ENCODE measurements around the gene COL6A1.

Gene COL6A1, protein sequence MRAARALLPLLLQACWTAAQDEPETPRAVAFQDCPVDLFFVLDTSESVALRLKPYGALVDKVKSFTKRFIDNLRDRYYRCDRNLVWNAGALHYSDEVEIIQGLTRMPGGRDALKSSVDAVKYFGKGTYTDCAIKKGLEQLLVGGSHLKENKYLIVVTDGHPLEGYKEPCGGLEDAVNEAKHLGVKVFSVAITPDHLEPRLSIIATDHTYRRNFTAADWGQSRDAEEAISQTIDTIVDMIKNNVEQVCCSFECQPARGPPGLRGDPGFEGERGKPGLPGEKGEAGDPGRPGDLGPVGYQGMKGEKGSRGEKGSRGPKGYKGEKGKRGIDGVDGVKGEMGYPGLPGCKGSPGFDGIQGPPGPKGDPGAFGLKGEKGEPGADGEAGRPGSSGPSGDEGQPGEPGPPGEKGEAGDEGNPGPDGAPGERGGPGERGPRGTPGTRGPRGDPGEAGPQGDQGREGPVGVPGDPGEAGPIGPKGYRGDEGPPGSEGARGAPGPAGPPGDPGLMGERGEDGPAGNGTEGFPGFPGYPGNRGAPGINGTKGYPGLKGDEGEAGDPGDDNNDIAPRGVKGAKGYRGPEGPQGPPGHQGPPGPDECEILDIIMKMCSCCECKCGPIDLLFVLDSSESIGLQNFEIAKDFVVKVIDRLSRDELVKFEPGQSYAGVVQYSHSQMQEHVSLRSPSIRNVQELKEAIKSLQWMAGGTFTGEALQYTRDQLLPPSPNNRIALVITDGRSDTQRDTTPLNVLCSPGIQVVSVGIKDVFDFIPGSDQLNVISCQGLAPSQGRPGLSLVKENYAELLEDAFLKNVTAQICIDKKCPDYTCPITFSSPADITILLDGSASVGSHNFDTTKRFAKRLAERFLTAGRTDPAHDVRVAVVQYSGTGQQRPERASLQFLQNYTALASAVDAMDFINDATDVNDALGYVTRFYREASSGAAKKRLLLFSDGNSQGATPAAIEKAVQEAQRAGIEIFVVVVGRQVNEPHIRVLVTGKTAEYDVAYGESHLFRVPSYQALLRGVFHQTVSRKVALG

DNA sequence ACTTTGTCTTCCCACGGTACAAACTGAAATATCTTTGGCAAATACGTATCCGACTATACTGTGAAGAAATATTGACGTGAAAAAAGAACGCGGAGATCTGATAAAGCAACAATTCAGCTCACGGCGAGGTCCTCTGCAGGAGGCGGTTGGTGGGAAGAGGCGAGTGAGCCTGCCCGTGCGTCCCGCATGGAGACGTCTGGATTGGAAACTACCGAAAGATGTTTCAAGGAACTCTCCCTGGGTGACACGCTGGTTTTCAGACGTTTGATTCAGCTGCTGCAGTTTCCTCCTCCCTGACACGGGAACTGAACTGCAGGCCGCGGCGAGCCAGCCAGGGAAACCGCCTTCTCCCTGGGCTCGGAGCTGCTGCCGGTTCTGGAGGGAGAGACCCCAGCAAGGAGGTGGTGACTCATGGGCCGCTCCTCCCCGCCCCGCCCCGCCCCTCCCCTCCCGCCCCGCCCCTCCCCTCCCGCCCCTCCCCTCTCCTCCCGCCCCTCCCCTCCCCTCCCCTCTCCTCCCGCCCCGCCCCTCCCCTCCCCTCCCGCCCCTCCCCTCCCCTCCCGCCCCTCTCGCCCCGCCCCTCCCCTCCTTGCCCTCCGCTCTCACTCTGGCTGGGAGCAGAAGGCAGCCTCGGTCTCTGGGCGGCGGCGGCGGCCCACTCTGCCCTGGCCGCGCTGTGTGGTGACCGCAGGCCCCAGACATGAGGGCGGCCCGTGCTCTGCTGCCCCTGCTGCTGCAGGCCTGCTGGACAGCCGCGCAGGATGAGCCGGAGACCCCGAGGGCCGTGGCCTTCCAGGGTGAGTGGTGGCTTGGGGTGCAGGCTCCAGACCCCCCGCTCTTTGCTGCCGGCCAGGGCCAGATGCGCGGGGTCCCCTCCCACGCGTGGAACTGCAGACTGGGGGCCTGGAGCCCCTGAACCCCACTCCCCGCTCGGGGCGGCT, at the start of gene COL6A1:
TSS of gene COL6A1 (plus strand) at position 620 of the 941 bp plus-strand sequence. CDS start at position 701, 81 bp downstream.
- DNase-seq (ENCODE audit: low spot score) = no peak

DNA sequence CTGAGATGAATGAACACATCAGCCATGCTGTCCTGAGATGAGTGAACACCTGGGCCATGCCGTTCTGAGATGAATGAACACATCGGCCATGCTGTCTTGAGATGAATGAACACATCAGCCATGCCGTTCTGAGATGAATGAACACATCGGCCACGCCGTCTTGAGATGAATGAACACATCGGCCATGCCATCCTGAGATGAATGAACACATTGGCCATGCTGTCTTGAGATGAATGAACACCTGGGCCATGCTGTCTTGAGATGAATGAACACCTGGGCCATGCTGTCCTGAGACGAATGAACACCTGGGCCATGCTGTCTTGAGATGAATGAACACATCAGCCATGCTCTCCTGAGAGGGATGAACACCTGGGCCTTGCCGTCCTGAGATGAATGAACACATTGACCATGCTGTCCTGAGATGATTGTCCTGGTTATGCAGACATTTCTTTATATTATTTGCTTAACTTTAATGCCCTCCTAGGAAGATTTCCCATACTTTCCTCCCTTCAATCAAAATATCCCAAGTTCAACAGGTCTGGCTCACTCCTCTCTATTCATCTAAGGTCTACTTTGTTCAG, 48.6 kb upstream of the COL6A1 start:
- DNase-seq (ENCODE audit: low spot score) = peak; percentile 44

DNA sequence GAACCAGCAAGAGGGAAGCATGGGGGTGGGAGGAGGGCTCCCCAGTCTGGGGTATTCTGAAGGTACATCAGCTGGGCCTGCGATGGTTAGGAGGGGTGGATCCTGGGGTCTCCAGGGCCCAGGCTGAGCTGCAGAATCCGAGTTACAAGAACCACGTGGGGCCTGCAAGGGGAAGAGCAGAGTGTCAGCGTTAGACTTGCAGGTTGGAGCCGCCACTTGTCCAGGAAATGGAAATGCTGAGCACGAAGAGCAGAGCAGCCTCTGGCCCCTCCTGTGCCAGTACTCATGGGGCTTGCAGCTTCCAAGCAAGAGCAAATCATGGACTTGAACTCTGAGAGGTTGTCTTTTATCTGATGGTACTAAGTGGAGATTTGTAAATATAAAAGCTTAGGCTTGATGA, 47.5 kb upstream of the COL6A1 start:
- no peak for DNase-seq (ENCODE audit: low spot score)

DNA sequence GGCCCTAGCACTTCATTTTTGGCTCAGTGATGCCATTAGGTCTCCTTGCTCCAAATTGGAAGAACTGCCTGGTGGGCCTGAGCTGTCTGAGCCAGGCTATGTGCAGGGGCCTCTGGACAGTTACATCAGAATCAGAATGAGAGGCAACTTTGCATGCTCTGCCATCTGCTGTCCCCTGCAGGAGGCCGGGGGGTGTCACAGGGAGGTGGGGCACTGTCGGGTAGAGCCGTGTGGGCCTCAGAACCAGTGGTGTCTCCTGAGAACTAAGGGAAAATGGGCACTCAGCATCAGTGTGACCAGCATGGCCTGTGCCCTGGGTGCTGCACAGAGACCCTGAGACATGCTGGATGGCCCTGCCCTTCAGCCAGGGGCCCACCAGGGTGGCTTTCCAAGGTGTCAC, 47.0 kb upstream of the COL6A1 start:
- DNase-seq (ENCODE audit: low spot score) = no peak

DNA sequence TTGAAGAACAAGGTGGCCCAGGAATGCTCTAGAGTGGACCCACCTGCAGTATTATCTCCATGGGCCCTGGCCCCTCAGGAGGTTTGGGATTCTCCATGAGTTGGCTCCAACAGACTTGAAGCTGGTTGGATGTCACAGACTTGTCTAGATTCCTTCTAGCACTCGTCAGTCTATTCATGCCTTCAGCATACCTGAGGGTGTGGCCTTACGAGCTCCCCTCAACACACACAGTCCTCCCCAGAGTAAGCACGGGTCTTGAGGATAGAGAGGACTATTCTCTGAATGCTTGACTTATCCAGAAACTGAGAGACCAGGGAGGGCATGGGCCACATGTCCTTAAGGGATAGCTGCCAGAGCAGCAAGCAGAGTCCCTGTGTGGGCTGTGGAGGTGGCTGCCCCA, 45.9 kb upstream of the COL6A1 start:
- DNase-seq (ENCODE audit: low spot score) = no peak

DNA sequence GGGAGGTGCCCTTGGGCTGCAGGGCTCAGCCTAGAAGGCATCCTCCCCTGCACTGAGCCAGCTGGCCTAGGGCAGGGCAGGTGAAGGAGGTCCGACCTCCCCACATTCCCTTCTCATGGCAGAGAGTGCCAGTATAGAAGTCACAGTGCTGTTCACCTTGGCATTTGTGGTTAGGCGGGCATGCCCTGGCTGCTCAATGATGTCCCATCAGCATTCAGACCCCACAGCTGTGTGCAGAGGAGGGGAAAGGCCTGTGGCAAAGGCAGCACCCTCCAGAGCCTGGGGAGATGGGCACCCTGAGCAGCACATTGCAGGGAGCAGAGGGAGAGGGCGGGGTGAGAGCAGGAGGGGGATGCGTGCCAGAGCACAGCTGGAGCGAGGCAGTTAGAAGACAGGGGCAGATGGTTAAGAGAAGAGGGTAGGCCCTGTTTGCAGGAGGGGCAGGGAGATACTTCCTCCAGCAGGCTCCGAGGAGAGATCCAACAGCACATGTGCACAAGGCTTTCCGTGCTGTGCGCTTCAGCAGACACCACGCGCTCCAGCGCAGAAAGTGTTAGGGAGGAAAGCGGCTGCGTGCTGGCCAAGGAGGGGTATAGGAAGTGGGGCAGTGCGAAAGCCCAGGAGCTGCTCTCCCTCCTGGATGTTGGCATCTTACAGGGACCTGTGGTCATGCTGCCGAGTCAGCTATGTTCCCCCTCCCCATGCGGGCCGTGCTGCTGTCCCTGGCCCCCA, 43.7 kb upstream of the COL6A1 start:
- no peak for DNase-seq (ENCODE audit: low spot score)

DNA sequence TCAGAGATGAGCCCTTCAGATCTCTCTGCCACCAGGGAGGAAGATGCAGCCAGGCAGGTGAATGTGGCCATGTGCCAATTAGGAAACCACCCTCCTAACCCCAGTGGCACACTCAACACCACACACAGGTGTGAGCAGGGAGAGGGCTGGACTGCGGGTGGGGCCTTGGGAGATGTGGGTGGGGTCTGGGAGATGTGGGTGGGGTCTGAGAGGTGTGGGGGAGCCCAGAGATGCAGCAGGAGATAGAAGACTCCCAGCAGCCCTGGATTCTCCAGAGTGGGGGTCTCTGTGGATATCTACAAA, 43.2 kb upstream of the COL6A1 start:
- no peak for DNase-seq (ENCODE audit: low spot score)

DNA sequence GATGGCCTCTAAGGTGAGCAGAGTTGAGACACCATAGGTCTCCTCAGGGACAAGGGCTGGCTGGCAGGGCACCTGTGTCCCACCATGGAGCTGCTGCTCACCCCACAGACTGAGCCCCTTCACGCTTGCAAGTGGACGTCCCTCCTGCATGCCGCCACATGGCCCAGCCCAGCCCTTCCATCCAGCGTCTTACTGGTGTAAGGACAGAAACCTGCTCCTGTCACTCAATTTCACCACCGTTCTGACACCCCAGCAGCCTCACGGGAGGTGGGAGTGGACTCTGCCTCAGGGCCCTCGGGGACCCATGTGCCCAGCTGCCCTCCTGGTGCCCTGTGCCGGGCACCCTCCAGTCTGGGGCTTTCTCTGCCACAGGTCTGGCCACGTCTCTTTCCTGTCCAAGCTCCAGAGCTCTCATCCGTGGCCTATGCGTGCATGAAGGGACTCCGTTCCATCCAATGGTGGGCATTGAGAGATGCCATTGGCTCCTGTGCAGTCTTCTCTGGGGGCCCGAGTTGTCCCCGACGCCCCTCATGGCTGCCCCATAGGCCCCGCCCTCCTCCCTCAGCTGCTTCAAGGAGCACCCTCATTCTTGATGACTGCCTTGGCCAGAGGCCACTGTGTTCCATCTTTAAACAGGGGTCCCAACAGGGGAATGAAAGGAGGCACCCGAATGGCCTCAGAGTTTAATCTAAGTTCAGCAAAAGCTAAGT, 42.6 kb upstream of the COL6A1 start:
- DNase-seq (ENCODE audit: low spot score) = no peak

DNA sequence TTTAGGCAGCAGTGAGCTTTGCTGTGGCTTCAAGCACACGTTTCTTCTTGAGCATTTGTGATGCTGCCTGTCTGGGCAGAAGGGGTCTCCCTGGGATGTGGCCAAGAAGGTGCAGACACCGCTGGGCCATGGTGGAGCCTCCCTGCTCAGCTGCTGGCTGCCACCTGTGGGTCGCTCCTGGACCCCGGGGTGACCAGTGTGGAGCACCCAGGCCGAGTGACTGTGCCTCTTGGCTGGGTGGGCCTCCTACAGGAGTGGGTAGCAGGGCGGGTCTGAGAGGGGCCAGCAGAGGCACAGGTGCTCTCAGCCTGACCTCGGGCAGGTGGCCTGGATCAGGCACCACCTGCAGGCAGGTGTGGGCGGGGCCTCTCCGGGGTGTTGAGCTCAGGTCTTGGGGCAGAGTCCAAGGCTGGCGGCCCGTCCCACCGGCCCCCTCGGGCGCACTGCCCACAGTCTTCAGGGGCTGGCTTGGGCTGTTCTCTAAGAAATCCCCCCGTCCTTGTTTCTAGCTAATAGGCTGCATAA, 42.0 kb upstream of the COL6A1 start:
- DNase-seq (ENCODE audit: low spot score) = no peak

DNA sequence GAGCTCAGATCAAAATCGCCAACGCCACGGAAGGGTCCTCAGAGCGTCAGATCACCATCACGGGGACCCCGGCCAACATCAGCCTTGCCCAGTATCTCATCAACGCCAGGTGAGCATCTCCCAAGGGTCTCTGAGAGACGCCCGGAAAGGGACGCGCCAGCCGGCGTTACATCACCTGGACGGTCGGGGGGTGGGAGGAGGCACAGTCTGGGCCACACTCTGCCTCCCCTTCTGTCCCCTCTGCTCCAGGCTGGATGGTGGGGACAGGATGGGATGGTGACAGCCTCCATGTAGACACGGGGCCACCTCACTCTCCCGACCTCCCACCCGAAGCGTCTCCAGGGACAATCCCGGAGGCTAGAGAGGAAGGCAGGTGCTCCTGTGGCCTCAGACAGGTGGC, 41.5 kb upstream of the COL6A1 start:
- no peak for DNase-seq (ENCODE audit: low spot score)

DNA sequence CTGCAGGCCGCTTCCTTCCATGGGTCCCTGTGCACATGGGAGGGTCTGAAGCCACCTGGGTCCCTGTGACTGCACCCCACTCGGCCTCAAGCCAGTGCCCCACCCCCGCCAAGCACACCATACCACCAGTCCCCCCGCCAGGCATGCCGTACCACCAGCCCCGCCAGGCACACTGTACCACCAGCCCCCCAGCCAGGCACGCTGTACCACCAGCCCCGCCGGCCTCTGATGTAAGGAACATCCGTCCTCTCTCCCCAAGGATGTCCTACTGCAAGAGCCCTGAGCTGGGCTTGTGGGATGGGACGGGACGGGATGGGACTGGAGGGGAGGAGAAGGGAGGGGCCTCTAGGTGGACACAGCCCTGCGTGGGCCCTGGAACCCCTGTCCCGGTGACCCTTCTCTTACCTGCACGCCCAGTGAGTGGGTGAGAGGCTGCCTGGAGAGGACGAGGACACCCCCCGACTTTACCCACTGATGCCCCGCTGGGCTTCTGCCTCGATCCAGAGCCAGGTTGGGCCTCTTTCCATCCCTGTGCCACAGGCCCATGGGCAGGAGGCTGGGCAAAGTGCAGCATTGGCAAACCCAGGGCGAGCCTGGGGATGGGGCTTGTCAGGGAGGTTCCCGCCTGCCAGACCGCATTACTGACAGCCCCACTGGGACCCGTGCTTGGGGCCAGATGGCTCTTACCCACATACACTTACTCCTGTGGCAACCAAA, 40.8 kb upstream of the COL6A1 start:
- no peak for DNase-seq (ENCODE audit: low spot score)

DNA sequence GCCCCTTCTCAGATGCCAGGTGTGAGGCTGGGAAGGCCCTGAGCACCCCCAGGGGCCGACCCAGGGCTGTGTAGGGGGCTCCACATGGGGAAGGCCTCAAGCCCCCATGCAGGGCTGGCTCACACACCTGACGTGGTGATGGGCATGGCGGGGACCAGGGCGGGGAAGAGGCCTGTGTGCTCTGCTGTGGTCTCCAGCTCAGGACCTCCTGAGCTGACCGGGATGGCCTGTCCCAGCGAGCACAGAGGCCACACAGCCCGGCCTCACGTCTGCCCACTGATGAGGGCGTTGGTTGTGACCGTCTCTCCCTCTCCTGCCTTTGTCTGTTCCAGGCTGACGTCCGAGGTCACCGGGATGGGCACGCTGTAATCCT, 40.2 kb upstream of the COL6A1 start:
- no peak for DNase-seq (ENCODE audit: low spot score)

DNA sequence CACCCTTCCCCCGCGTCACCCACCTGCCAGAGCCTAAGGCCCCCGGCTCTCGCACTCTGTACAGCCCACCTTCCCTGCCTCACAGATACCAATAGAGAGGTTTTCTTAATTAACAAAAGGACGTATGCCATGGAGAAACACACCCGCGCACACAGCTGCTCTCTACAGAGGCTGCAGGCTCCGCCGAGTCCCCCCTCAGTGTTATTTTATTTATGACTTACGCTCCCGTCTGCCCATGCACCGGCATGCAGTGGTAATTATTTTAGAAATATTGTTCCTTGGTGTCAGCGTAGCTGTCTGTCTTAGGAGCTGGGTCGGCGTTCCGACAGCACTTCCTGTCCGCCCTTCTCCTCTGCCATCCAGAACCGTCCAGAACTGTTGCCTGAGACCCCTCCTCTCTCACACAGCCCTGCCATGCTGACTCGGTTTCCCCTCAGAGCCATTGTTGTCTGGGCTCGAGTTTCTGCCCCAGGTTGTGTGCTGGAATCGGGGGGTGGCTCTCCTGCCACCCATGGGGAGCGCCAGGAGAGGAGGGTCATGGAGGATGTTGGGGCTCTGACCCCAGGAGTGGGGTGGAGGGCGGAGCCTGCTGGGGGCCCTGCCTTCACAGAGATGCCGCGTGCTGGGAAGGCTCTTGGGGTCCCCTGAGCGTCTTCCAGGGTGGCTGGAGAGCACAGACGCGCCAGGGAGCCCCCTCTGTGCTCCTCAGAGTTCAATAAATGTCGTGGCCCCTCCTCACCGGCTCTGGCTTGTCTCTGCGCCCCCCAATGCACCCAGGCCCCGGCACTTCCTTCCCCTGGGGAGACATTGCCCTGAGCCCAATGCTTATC, 39.6 kb upstream of the COL6A1 start:
- DNase-seq (ENCODE audit: low spot score) = no peak

DNA sequence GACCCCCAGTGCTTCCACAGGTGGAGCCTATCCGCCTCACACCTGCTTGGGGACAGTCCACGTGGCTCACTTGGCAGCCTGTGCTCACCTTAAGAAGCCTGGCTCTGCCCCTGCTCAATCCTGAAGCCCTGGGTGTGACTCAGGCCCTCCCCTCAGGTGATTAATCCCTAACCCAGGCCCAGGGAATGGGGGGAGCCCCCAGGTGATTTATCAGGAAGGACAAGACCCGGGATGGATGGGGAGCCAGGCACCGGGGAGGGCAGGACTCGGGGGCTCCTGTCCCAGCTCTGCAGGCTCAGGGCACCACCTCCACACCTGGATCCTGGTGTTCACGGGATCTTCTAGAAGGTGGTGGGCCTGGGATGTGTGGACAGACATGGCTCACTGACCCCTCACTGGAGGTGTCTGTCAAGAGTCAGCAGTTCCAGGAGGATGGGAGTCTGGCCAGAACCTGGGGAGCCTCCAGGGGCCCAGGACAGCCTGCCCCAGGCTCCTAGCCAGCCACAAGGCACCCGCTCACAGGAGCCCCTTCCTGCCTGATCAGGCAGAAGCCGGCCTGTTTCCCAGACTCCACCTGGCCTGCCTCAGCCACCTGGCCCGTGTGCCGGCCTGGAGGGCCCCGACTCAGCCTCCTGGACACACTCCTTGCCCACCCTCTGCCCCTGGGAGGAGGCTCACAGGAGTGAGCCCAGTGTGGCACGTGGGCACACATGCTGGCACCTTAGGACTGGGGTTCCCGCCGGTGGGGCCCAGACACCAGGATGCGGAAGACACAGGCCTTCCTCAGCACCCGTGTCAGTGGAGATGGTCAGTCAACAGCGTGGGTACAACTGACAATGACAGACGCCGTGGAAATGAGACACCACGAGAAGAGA, 38.6 kb upstream of the COL6A1 start:
- DNase-seq (ENCODE audit: low spot score) = no peak

DNA sequence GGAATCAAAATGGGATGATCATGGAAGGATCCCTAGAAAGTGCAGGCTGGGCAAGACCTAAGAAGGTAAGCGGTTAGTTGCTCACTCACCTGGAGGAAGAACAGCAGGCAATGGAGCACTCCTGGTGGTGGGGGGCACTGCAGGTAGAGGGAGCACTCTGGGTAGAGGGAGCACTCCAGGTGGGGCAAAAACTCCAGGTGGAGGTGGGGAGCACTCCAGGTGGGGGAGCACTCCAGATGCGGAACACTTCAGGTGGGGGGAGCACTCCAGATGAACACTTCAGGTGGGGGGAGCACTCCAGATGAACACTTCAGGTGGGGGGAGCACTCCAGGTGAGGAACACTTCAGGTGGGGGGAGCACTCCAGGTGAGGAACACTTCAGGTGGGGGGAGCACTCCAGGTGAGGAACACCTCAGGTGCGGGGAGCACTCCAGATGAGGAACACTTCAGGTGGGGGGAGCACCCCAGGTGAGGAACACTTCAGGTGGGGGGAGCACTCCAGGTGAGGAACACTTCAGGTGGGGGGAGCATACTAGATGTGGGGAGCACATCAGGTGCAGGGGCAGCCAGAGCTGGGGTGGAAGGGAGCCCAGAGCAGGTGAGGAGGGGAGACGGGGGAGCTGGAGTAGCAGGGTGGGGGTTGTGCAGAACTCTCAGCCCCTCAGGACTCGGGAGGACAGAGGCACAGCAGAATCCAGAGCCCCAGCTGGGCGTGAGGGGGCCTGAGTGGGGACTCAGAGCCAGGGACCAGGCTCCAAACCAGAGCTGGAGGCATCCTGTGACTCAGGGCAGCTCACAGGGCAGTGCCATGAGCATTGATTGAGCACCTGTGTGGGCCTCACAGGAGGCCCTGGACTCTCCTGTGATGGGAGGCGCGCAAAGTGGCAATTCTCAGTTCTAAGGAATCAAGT, 37.7 kb upstream of the COL6A1 start:
- no peak for DNase-seq (ENCODE audit: low spot score)

DNA sequence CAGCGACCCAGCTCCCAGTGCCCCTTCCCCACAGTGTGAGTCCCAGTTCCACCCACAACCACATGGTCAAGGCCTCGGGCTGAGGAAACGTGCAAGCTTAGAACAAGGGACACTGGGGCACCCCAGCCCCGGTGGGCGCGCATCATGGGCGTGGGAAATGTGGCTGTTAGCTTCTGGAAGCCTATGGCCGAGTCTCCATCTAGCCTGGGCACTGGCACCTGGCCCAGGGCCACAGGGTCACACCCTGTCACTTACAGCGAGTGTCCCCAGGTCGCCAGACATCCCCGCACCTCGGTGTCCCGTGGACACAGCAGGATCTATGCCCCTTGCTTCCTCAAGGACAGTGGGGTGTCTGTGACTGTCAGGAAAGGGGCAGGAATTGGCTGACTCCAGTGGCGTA, 37.0 kb upstream of the COL6A1 start:
- no peak for DNase-seq (ENCODE audit: low spot score)
